ENCODE results near the gene ADAM10. TPM values are rescaled to one million over a fixed set of nuclear protein-coding genes. Genes with fewer than 3 reads are reported as not detected.
"Not testable (repeated sequence)": the region's sequence is repeated elsewhere in the genome, so short reads cannot be mapped to it uniquely, and the experiment has no call there.

ADAM10 gene
- total and polyA plus RNA-seq, 8 donors, result 5.8 to 159 (median 17.2) TPM

- Histone ChIP-seq H3K36me3 (no peaks in the 10 kb centered on the region), H3K9me3 (no peaks in the 10 kb centered on the region), H3K27me3 (no peaks in the 10 kb centered on the region), H3K27ac (peak within 1 kb of the TSS; percentile 93 to 99 (median 98)), H3K4me3 (peak within 1 kb of the TSS; percentile 70 to 91 (median 85)), H3K4me1 (peaks cover 18 to 49% (median 41%) of the 10 kb centered on the region in 4 donors)
- WGBS, 5 donors, result 0 to 1% (median 0%) methylated on average over 41 to 75 of the region's 75 CpGs
- DNase-seq, result peak; percentile 99 to 100
- intact Hi-C loops (cut with DNase I; ENCODE audit: low total_unique reads), result no loop called here
- peak in 2 of 4 donors; percentile 75 to 81 for TF ChIP-seq POLR2A (IDR thresholded peaks at IDR 0.05)
- TF ChIP-seq, protein P1, sequence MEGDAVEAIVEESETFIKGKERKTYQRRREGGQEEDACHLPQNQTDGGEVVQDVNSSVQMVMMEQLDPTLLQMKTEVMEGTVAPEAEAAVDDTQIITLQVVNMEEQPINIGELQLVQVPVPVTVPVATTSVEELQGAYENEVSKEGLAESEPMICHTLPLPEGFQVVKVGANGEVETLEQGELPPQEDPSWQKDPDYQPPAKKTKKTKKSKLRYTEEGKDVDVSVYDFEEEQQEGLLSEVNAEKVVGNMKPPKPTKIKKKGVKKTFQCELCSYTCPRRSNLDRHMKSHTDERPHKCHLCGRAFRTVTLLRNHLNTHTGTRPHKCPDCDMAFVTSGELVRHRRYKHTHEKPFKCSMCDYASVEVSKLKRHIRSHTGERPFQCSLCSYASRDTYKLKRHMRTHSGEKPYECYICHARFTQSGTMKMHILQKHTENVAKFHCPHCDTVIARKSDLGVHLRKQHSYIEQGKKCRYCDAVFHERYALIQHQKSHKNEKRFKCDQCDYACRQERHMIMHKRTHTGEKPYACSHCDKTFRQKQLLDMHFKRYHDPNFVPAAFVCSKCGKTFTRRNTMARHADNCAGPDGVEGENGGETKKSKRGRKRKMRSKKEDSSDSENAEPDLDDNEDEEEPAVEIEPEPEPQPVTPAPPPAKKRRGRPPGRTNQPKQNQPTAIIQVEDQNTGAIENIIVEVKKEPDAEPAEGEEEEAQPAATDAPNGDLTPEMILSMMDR (IDR thresholded peaks at IDR 0.05), result peak in 2 of 7 experiments; percentile 18 to 21
- no peak for TF ChIP-seq EP300 (IDR thresholded peaks at IDR 0.05)
- peak; percentile 93 to 97 (median 96) for TF ChIP-seq POLR2AphosphoS5 (IDR thresholded peaks at IDR 0.05)
These were observed 21.5 kb upstream of the ADAM10 start, which contains the start of gene MINDY2 for GRCh38 chr15:58770857-58771620. Gene MINDY2 (plus strand): TSS chr15:58771302. CDS start chr15:58771396, 94 bp downstream.

GRCh38 chr15:58770519-58770856 lies 21.0 kb upstream of the ADAM10 start:
- Histone ChIP-seq H3K4me1 (peaks cover 18 to 46% (median 39%) of the 10 kb centered on the region in 4 donors), H3K9me3 (no peaks in the 10 kb centered on the region), H3K27me3 (no peaks in the 10 kb centered on the region), H3K4me3 (peak overlapping the region; percentile 70 to 91 (median 85)), H3K27ac (peak overlapping the region; percentile 93 to 99 (median 98)), H3K36me3 (no peaks in the 10 kb centered on the region)
- DNase-seq, result no peak
- intact Hi-C loops (cut with DNase I; ENCODE audit: low total_unique reads), result no loop called here
- TF ChIP-seq, protein P1 (IDR thresholded peaks at IDR 0.05), result peak in 1 of 7 experiments; percentile 14
- no peak for TF ChIP-seq EP300 (IDR thresholded peaks at IDR 0.05)
- 0 to 2% (median 1%) methylated on average over 9 of the region's 9 CpGs for WGBS, 5 donors

DNA sequence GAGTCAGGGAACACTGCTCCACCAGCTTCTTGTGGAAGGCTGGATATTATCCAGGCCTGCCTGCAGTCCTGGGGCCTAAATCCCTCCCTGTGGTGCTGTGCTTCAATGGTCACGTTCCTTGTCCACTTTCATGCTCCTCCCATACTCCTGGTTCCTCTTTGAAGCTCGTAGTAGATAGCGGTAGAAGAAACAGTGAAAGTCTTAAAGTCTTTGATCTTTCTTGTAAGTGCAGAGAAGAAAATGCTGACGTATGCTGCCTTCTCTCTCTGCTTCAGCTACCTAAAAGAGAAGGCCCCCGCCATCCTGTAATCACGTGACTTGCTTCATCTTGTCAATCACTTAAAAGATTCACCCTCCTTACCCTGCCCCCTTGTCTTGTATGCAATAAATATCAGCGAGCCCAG lies 19.1 kb upstream of the ADAM10 start:
- Histone ChIP-seq H3K9me3 (peaks cover 0 to 13% (median 6%) of the 10 kb centered on the region in 4 donors), H3K4me1 (peaks cover 4 to 27% (median 24%) of the 10 kb centered on the region in 4 donors)
- H3K27ac ChIP-seq; H3K4me3 ChIP-seq; DNase-seq; H3K27me3 ChIP-seq; intact Hi-C loops (cut with DNase I; ENCODE audit: low total_unique reads); H3K36me3 ChIP-seq: not testable (repeated sequence)
- 88 to 93% (median 92%) methylated on average over 7 of the region's 7 CpGs for WGBS, 5 donors

DNA sequence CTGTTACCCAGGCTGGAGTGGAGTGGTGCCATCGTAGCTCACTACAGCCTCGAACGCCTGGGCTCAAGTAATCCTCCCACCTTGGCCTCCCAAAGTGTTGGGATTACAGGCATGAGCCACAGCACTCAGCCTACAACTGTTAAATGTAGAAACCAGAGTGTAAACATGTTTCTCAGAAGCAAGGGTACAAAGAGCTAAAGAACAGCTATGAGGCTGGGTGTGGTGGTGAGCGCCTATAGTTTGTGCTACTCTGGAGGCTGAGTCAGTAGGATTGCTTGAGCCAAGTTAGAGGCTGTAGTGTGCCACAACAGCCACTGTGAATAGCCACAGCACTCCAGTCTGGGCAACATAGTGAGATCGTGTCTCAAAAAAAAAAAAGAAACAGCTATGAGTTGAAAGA lies 16.8 kb upstream of the ADAM10 start:
- H3K9me3 ChIP-seq, result peaks cover 0 to 13% (median 6%) of the 10 kb centered on the region in 4 donors
- WGBS, 5 donors, result 86 to 96% (median 95%) methylated on average over 5 of the region's 5 CpGs
- no peak for DNase-seq
- no peak overlapping the region for H3K27ac ChIP-seq
- intact Hi-C loops (cut with DNase I; ENCODE audit: low total_unique reads), result no loop called here
- TF ChIP-seq EP300 (IDR thresholded peaks at IDR 0.05), result no peak
- TF ChIP-seq POLR2AphosphoS5 (IDR thresholded peaks at IDR 0.05), result no peak
- TF ChIP-seq, protein P1 (IDR thresholded peaks at IDR 0.05), result no peak
- H3K36me3 ChIP-seq, result no peaks in the 10 kb centered on the region
- peaks cover 0 to 10% (median 7%) of the 10 kb centered on the region in 4 donors for H3K4me1 ChIP-seq
- H3K27me3 ChIP-seq, result no peaks in the 10 kb centered on the region
- H3K4me3 ChIP-seq, result no peak overlapping the region

DNA sequence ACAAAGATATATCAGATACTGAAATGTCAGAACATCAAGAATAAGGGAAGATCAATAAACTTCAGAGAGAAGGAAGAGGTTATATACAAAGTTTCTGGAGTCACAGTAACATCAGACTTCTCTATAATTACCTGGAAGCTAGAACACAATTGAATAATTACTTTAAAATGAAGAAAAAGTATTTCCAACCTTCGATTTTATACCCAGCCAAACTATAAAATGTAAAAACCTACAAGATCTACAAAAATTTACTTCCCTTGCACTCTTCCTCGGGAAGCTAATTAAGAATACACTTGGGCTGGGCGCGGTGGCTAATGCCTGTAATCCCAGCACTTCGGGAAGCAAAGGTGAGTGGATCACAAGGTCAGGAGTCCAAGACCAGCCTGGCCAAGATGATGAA lies 15.0 kb upstream of the ADAM10 start:
- H3K36me3 ChIP-seq, result no peaks in the 10 kb centered on the region
- intact Hi-C loops (cut with DNase I; ENCODE audit: low total_unique reads), result no loop called here
- no peaks in the 10 kb centered on the region for H3K4me1 ChIP-seq
- DNase-seq, result no peak
- no peak overlapping the region for H3K27ac ChIP-seq
- H3K9me3 ChIP-seq, result peaks cover 0 to 13% (median 6%) of the 10 kb centered on the region in 4 donors
- no peaks in the 10 kb centered on the region for H3K27me3 ChIP-seq
- 91 to 95% (median 92%) methylated on average over 5 of the region's 5 CpGs for WGBS, 5 donors
- TF ChIP-seq POLR2AphosphoS5 (IDR thresholded peaks at IDR 0.05) (no peak), EP300 (IDR thresholded peaks at IDR 0.05) (no peak), POLR2A (IDR thresholded peaks at IDR 0.05) (no peak)
- no peak overlapping the region for H3K4me3 ChIP-seq

Data from stomach (tissue), 9 donors.